K562 (cell line): ENCODE data around the gene ATP13A1. TPM values are rescaled to one million over a fixed set of nuclear protein-coding genes. Genes with fewer than 3 reads are reported as not detected.
A peak's percentile ranks its signal among the peaks of the same experiment; 100 is the strongest.

Experiments used
- DNMT1 ChIP-seq: fragments of 450-650 bp; IDR thresholded peaks from 2 replicates; pipeline ENCODE4 v1.6.1; 2016; ENCODE audit warnings: antibody characterized with exemption, mild to moderate bottlenecking
- E2F8 ChIP-seq: fragments of 450-650 bp; IDR thresholded peaks from 2 replicates; pipeline ENCODE4 v1.7.1; 2018; ENCODE audit warnings: mild to moderate bottlenecking, low read depth; ENCODE audit not compliant: partially characterized antibody
- ETS2 ChIP-seq: IDR thresholded peaks from 2 replicates; pipeline ENCODE4 v1.6.1; 2016; ENCODE audit warnings: borderline replicate concordance, missing genetic modification characterization, mild to moderate bottlenecking, moderate library complexity, missing compliant biosample characterization; ENCODE audit not compliant: poor library complexity, severe bottlenecking
- FOXJ3 ChIP-seq: sonication (generic); formaldehyde crosslinking; IDR thresholded peaks from 2 replicates; pipeline ENCODE4 v1.4.0; 2020; ENCODE audit warnings: mild to moderate bottlenecking, missing genetic modification reagents
- HCFC1 ChIP-seq: IDR thresholded peaks from 2 replicates; pipeline ENCODE4 v1.6.1; 2012; ENCODE audit warnings: low read depth, low read length, improper control_type of control experiment
- HNRNPUL1 ChIP-seq: fragments of 200-400 bp; formaldehyde crosslinking; IDR thresholded peaks from 2 replicates; pipeline ENCODE4 v1.6.1; 2017; ENCODE audit warnings: low read length
- IFI16 ChIP-seq: fragments of 250-450 bp; sonication (Bioruptor Pico); IDR thresholded peaks from 2 replicates; pipeline ENCODE4 v2.1.2; 2022; ENCODE audit warnings: mild to moderate bottlenecking, inconsistent platforms
- JUN ChIP-seq, 2 experiments: sonication (generic) in 1 of 2; formaldehyde crosslinking in 1 of 2; IDR thresholded peaks; 2 replicates each; pipeline versions ENCODE4 v1.6.1 to v1.8.0; 2012 to 2022; ENCODE audit warnings: borderline replicate concordance in 2 of 2, mild to moderate bottlenecking in 2 of 2, improper control_type of control experiment in 1 of 2, low read depth in 1 of 2, low read length in 1 of 2, missing genetic modification reagents in 1 of 2
- L3MBTL2 ChIP-seq: fragments of 450-650 bp; IDR thresholded peaks from 2 replicates; pipeline ENCODE4 v1.6.1; 2016; ENCODE audit warnings: mild to moderate bottlenecking, moderate library complexity
- POLR2G ChIP-seq: fragments of 200-400 bp; formaldehyde crosslinking; IDR thresholded peaks from 2 replicates; pipeline ENCODE4 v1.6.1; 2017; ENCODE audit warnings: low read depth, mild to moderate bottlenecking, antibody characterized with exemption, low read length, moderate library complexity
- RAD21 ChIP-seq, 2 experiments: fragments of 250-450 bp in 1 of 2; fragments of 450-650 bp in 1 of 2; sonication (Bioruptor Pico) in 1 of 2; formaldehyde crosslinking in 1 of 2; IDR thresholded peaks in 1 of 2; conservative IDR thresholded peaks in 1 of 2; 2 replicates each; pipeline versions ENCODE4 v1.4.0 to v1.8.0; 2020 to 2022; ENCODE audit warnings: mild to moderate bottlenecking in 2 of 2, moderate library complexity in 1 of 2
- SMAD2 ChIP-seq: fragments of 150-350 bp; IDR thresholded peaks from 2 replicates; pipeline ENCODE4 v1.6.1; 2014; ENCODE audit warnings: low read depth, mild to moderate bottlenecking, low read length
- SMAD4 ChIP-seq: fragments of 250-450 bp; sonication (Bioruptor Pico); conservative IDR thresholded peaks from 2 replicates; pipeline ENCODE4 v1.8.0; 2021; ENCODE audit warnings: inconsistent platforms, mild to moderate bottlenecking, moderate library complexity
- STAG1 ChIP-seq: sonication (generic); formaldehyde crosslinking; IDR thresholded peaks from 2 replicates; pipeline ENCODE4 v1.5.0; 2020; ENCODE audit warnings: missing genetic modification reagents, borderline replicate concordance
- UBTF ChIP-seq, 2 experiments: IDR thresholded peaks; 2 replicates each; pipeline ENCODE4 v1.6.1; 2012; ENCODE audit warnings: improper control_type of control experiment in 2 of 2, low read depth in 2 of 2, low read length in 2 of 2, borderline replicate concordance in 1 of 2
- ZBTB11 ChIP-seq, 3 experiments: fragments of 200-800 bp in 1 of 3; fragments of 250-450 bp in 1 of 3; fragments of 450-650 bp in 1 of 3; sonication (Bioruptor Pico) in 1 of 3; sonication (Bioruptor generic) in 1 of 3; formaldehyde crosslinking in 1 of 3; IDR thresholded peaks; 2 replicates each; pipeline versions ENCODE4 v1.6.1 to v1.8.0; 2016 to 2022; ENCODE audit warnings: mild to moderate bottlenecking in 2 of 3, missing genetic modification characterization in 2 of 3, missing compliant biosample characterization in 1 of 3, moderate library complexity in 1 of 3
- polyA plus RNA-seq, 8 experiments: library from polyadenylated mRNA; depleted of rRNA in 4 of 8; stranded (reverse) in 5 of 8; unstranded in 3 of 8; fragments of >200 nt; fragmentation: Nextera tagmentation in 2 of 8; fragmentation: Illumina TruSeq in 1 of 8; extraction: Ambion mirVana in 2 of 8; extraction: Trizol in 1 of 8; gene quantifications; 2 replicates each; pipeline versions ENCODE4 v1.2.1 to v1.2.3, GENCODE V29; 2011 to 2014; ENCODE audit warnings: inconsistent platforms in 1 of 8, missing spikeins in 1 of 8
- total RNA-seq, 7 experiments: library from RNA; depleted of rRNA in 6 of 7; stranded (reverse); fragments of >200 nt in 6 of 7; fragmentation: Illumina TruSeq in 2 of 7; extraction: Trizol in 2 of 7; gene quantifications; 2 replicates each; pipeline versions ENCODE4 v1.2.1 to v1.2.3, GENCODE V29; 2011 to 2021; ENCODE audit warnings: low replicate concordance in 1 of 7

ATP13A1 gene
- total and polyA plus RNA-seq, 9 of the 15 experiments (the other 6 are each of a cell fraction or from before 2014, with no cell fraction given), result 0.90 to 83.8 (median 23.1) TPM

- TF ChIP-seq JUN (IDR thresholded peaks at IDR 0.05; ENCODE audit: borderline replicate concordance, low read depth, low read length) (no peak), JUN (CRISPR knock-in tag; IDR thresholded peaks at IDR 0.05; ENCODE audit: borderline replicate concordance) (no peak), SMAD4 (CRISPR knock-in tag) (peak; percentile 33), UBTF (IDR thresholded peaks at IDR 0.05; ENCODE audit: borderline replicate concordance in 1 of 2, low read depth in 2 of 2, low read length in 2 of 2) (0 out of 4 replicates have a peak, but pooled peaks of 1 of the 2 experiments have one; percentile 24), POLR2G (peak; percentile 98), ZBTB11 (CRISPR knock-in tag; IDR thresholded peaks at IDR 0.05) (peak; percentile 46 to 93 (median 48); a peak in 4 of 6 replicates), L3MBTL2 (peak; percentile 63), RAD21 (CRISPR knock-in tag; conservative IDR thresholded peaks at IDR 0.05 in 1 of 2, IDR thresholded peaks at IDR 0.05 in 1 of 2) (no peak), SMAD2 (no peak), IFI16 (CRISPR knock-in tag) (no peak), HCFC1 (peak; percentile 87), E2F8 (peak; percentile 81), ETS2 (tag) (no peak), STAG1 (no peak), FOXJ3 (CRISPR knock-in tag) (no peak), HNRNPUL1 (no peak), DNMT1 (no peak)
Measured at GRCh38 chr19:19663256-19664120, at the start of gene ATP13A1 (continued).
